ENCODE data around the gene PLEKHA1.

The PLEKHA1 gene

GRCh38 chr10:122363722-122364463, 10.6 kb upstream of the PLEKHA1 start:
- DNase-seq (ENCODE audit: insufficient read length): no peak
- TF ChIP-seq TAF1 (IDR thresholded peaks at IDR 0.05; ENCODE audit: borderline replicate concordance, low read depth, low read length) (no peak), POLR2AphosphoS5 (IDR thresholded peaks at IDR 0.05; ENCODE audit: low read depth, low read length) (no peak), POLR2A (IDR thresholded peaks at IDR 0.05; ENCODE audit: low read depth, low read length) (no peak)
- no peak for FAIRE-seq

- no peak for DNase-seq (ENCODE audit: insufficient read length)
- TF ChIP-seq POLR2A (IDR thresholded peaks at IDR 0.05; ENCODE audit: low read depth, low read length) (no peak), POLR2AphosphoS5 (IDR thresholded peaks at IDR 0.05; ENCODE audit: low read depth, low read length) (no peak), TAF1 (IDR thresholded peaks at IDR 0.05; ENCODE audit: borderline replicate concordance, low read depth, low read length) (no peak)
- no peak for FAIRE-seq
These were observed 5.8 kb upstream of the PLEKHA1 start for GRCh38 chr10:122368502-122369254.

GRCh38 chr10:122373108-122373507, 1.4 kb upstream of the PLEKHA1 start:
- no peak for TF ChIP-seq POLR2AphosphoS5 (IDR thresholded peaks at IDR 0.05; ENCODE audit: low read depth, low read length)
- no peak for TF ChIP-seq POLR2A (IDR thresholded peaks at IDR 0.05; ENCODE audit: low read depth, low read length)
- no peak for TF ChIP-seq TAF1 (IDR thresholded peaks at IDR 0.05; ENCODE audit: borderline replicate concordance, low read depth, low read length)
- DNase-seq (ENCODE audit: insufficient read length) (no peak), FAIRE-seq (no peak)

- FAIRE-seq: no peak
- TF ChIP-seq POLR2AphosphoS5 (IDR thresholded peaks at IDR 0.05; ENCODE audit: low read depth, low read length) (no peak), TAF1 (IDR thresholded peaks at IDR 0.05; ENCODE audit: borderline replicate concordance, low read depth, low read length) (no peak), POLR2A (IDR thresholded peaks at IDR 0.05; ENCODE audit: low read depth, low read length) (no peak)
- DNase-seq (ENCODE audit: insufficient read length): no peak
These were observed 787 bp upstream of the PLEKHA1 start for GRCh38 chr10:122373721-122374120.

- no peak for TF ChIP-seq POLR2A (IDR thresholded peaks at IDR 0.05; ENCODE audit: low read depth, low read length)
- no peak for TF ChIP-seq TAF1 (IDR thresholded peaks at IDR 0.05; ENCODE audit: borderline replicate concordance, low read depth, low read length)
- no peak for TF ChIP-seq POLR2AphosphoS5 (IDR thresholded peaks at IDR 0.05; ENCODE audit: low read depth, low read length)
- peak; percentile 46 for DNase-seq (ENCODE audit: insufficient read length)
- peak; percentile 84 for FAIRE-seq
These were observed 561 bp downstream of the PLEKHA1 start for GRCh38 chr10:122374859-122375678.

GRCh38 chr10:122375679-122376160, 1.2 kb downstream of the PLEKHA1 start:
- FAIRE-seq: no peak
- DNase-seq (ENCODE audit: insufficient read length): no peak

GRCh38 chr10:122376364-122376961, 2.0 kb downstream of the PLEKHA1 start:
- DNase-seq (ENCODE audit: insufficient read length): no peak
- TF ChIP-seq POLR2AphosphoS5 (IDR thresholded peaks at IDR 0.05; ENCODE audit: low read depth, low read length) (no peak), TAF1 (IDR thresholded peaks at IDR 0.05; ENCODE audit: borderline replicate concordance, low read depth, low read length) (no peak), POLR2A (IDR thresholded peaks at IDR 0.05; ENCODE audit: low read depth, low read length) (no peak)
- no peak for FAIRE-seq

More at GRCh38 chr10:122375679-122376160, 1.2 kb downstream of the PLEKHA1 start:
- TF ChIP-seq POLR2A (IDR thresholded peaks at IDR 0.05; ENCODE audit: low read depth, low read length): no peak

GRCh38 chr10:122379041-122379440, 4.5 kb downstream of the PLEKHA1 start:
- DNase-seq (ENCODE audit: insufficient read length): no peak
- FAIRE-seq: no peak
- no peak for TF ChIP-seq POLR2AphosphoS5 (IDR thresholded peaks at IDR 0.05; ENCODE audit: low read depth, low read length)
- TF ChIP-seq POLR2A (IDR thresholded peaks at IDR 0.05; ENCODE audit: low read depth, low read length): no peak
- TF ChIP-seq TAF1 (IDR thresholded peaks at IDR 0.05; ENCODE audit: borderline replicate concordance, low read depth, low read length): no peak

GRCh38 chr10:122379537-122379936, 5.0 kb downstream of the PLEKHA1 start:
- no peak for DNase-seq (ENCODE audit: insufficient read length)
- no peak for FAIRE-seq
- TF ChIP-seq TAF1 (IDR thresholded peaks at IDR 0.05; ENCODE audit: borderline replicate concordance, low read depth, low read length) (no peak), POLR2A (IDR thresholded peaks at IDR 0.05; ENCODE audit: low read depth, low read length) (no peak), POLR2AphosphoS5 (IDR thresholded peaks at IDR 0.05; ENCODE audit: low read depth, low read length) (no peak)

GRCh38 chr10:122380703-122381102, 6.2 kb downstream of the PLEKHA1 start:
- no peak for FAIRE-seq
- TF ChIP-seq TAF1 (IDR thresholded peaks at IDR 0.05; ENCODE audit: borderline replicate concordance, low read depth, low read length) (no peak), POLR2AphosphoS5 (IDR thresholded peaks at IDR 0.05; ENCODE audit: low read depth, low read length) (no peak), POLR2A (IDR thresholded peaks at IDR 0.05; ENCODE audit: low read depth, low read length) (no peak)

GRCh38 chr10:122381680-122382079, 7.2 kb downstream of the PLEKHA1 start:
- FAIRE-seq (no peak), DNase-seq (ENCODE audit: insufficient read length) (no peak)
- TF ChIP-seq TAF1 (IDR thresholded peaks at IDR 0.05; ENCODE audit: borderline replicate concordance, low read depth, low read length): no peak
- no peak for TF ChIP-seq POLR2A (IDR thresholded peaks at IDR 0.05; ENCODE audit: low read depth, low read length)
- no peak for TF ChIP-seq POLR2AphosphoS5 (IDR thresholded peaks at IDR 0.05; ENCODE audit: low read depth, low read length)

More at GRCh38 chr10:122380703-122381102, 6.2 kb downstream of the PLEKHA1 start:
- DNase-seq (ENCODE audit: insufficient read length): no peak

Data from GM12892 (cell line).